Neuronal stem cell (in vitro differentiated cells): ENCODE data around the gene CCDC91.

Source experiments
- DNase-seq: peaks from one replicate; pipeline ENCODE4 v3.0.0-alpha.2; 2013; ENCODE audit warnings: low spot score
- H2AFZ ChIP-seq: one replicate; pipeline ENCODE4 v1.6.1; 2013; ENCODE audit warnings: mild to moderate bottlenecking, low read length, inconsistent platforms
- H2AK5ac ChIP-seq: 2 replicates; pipeline ENCODE4 v1.6.1; 2013; ENCODE audit warnings: low read depth, mild to moderate bottlenecking, inconsistent platforms, low read length, moderate library complexity, mixed read lengths
- H2BK120ac ChIP-seq: 2 replicates; pipeline ENCODE4 v1.6.1; 2013; ENCODE audit warnings: low read depth, mild to moderate bottlenecking, inconsistent platforms, low read length, moderate library complexity, mixed read lengths
- H2BK12ac ChIP-seq: one replicate; pipeline ENCODE4 v1.6.1; 2013; ENCODE audit warnings: low read length, inconsistent platforms
- H2BK15ac ChIP-seq: 2 replicates; pipeline ENCODE4 v1.6.1; 2013; ENCODE audit warnings: mild to moderate bottlenecking, low read length, inconsistent platforms, mixed read lengths
- H2BK5ac ChIP-seq: one replicate; pipeline ENCODE4 v1.6.1; 2013; ENCODE audit warnings: inconsistent platforms, mild to moderate bottlenecking, low read length, moderate library complexity
- H3K14ac ChIP-seq: one replicate; pipeline ENCODE4 v1.6.1; 2013; ENCODE audit warnings: low read length, inconsistent platforms
- H3K18ac ChIP-seq: 2 replicates; pipeline ENCODE4 v1.6.1; 2013; ENCODE audit warnings: low read length, inconsistent platforms
- H3K23ac ChIP-seq: 2 replicates; pipeline ENCODE4 v1.6.1; 2013; ENCODE audit warnings: low read depth, mild to moderate bottlenecking, mixed read lengths, low read length, inconsistent platforms; ENCODE audit not compliant: poor library complexity
- H3K27ac ChIP-seq: replicated peaks from 3 replicates; pipeline ENCODE4 v1.5.1; 2013; ENCODE audit warnings: low read length, inconsistent platforms
- H3K27me3 ChIP-seq, 3 experiments: 2 replicates each; pipeline ENCODE4 v1.6.1; 2013; ENCODE audit warnings: low read length in 3 of 3, mild to moderate bottlenecking in 2 of 3, inconsistent platforms in 1 of 3, low read depth in 1 of 3, mixed read lengths in 1 of 3, moderate library complexity in 1 of 3; ENCODE audit not compliant: control insufficient read depth in 3 of 3, insufficient read depth in 3 of 3
- H3K36me3 ChIP-seq, 2 donors: replicated peaks in 1 of 2; 2 replicates each; pipeline ENCODE4 v1.6.1; 2013; ENCODE audit warnings: low read length in 2 of 2; ENCODE audit not compliant: control insufficient read depth in 2 of 2, insufficient read depth in 2 of 2
- H3K4ac ChIP-seq: 2 replicates; pipeline ENCODE4 v1.6.1; 2013; ENCODE audit warnings: inconsistent platforms, mild to moderate bottlenecking, low read length, moderate library complexity
- H3K4me1 ChIP-seq, 2 donors: 1 replicate in 1 of 2; 2 replicates in 1 of 2; pipeline ENCODE4 v1.6.1; 2013; ENCODE audit warnings: low read length in 2 of 2, low read depth in 1 of 2; ENCODE audit not compliant: control insufficient read depth in 2 of 2, insufficient read depth in 1 of 2
- H3K4me2 ChIP-seq: one replicate; pipeline ENCODE4 v1.6.1; 2013; ENCODE audit warnings: mild to moderate bottlenecking, low read length, inconsistent platforms; ENCODE audit not compliant: insufficient read depth, poor library complexity, severe bottlenecking
- H3K4me3 ChIP-seq, 2 donors: 2 replicates each; pipeline ENCODE4 v1.5.1; 2013; ENCODE audit warnings: low read length in 2 of 2, mild to moderate bottlenecking in 2 of 2, inconsistent platforms in 1 of 2, moderate library complexity in 1 of 2
- H3K79me1 ChIP-seq: one replicate; pipeline ENCODE4 v1.6.1; 2013; ENCODE audit warnings: low read depth, mild to moderate bottlenecking, inconsistent platforms, low read length, moderate library complexity
- H3K9ac ChIP-seq: one replicate; pipeline ENCODE4 v1.6.1; 2013; ENCODE audit warnings: mild to moderate bottlenecking, low read depth, low read length, inconsistent platforms; ENCODE audit not compliant: poor library complexity
- H3K9me3 ChIP-seq, 2 donors: replicated peaks in 1 of 2; 2 replicates each; pipeline versions ENCODE3 to v1.6.1; 2013; ENCODE audit warnings: low read length in 2 of 2, mild to moderate bottlenecking in 2 of 2, inconsistent platforms in 1 of 2, low read depth in 1 of 2, mixed read lengths in 1 of 2, moderate library complexity in 1 of 2; ENCODE audit not compliant: control insufficient read depth in 2 of 2, insufficient read depth in 1 of 2
- H4K8ac ChIP-seq: one replicate; pipeline ENCODE4 v1.6.1; 2013; ENCODE audit warnings: low read depth, mild to moderate bottlenecking, inconsistent platforms, low read length, moderate library complexity
- H4K91ac ChIP-seq: one replicate; pipeline ENCODE4 v1.6.1; 2013; ENCODE audit warnings: low read length, low read depth, mild to moderate bottlenecking, inconsistent platforms; ENCODE audit not compliant: poor library complexity
- WGBS, 2 donors: extraction: QIAGEN DNeasy Blood & Tissue Kit; methylation state at CpG; one replicate each; pipeline ENCODE4 v1.1.7; 2013; ENCODE audit warnings: missing lambda C conversion rate in 2 of 2, mixed read lengths in 1 of 2; ENCODE audit not compliant: insufficient read length in 2 of 2, insufficient replicate concordance in 1 of 2; ENCODE audit errors: extremely low coverage in 2 of 2; 5-methylcytosine and 5-hydroxymethylcytosine counted together

The CCDC91 gene

GRCh38 chr12:28234444-28234843, 44.2 kb downstream of the CCDC91 start:
- no peak for DNase-seq
- H3K4me2 ChIP-seq: no peak overlapping the region

GRCh38 chr12:28235015-28235414, 44.8 kb downstream of the CCDC91 start:
- no peak overlapping the region for H3K27ac ChIP-seq
- H2BK5ac ChIP-seq: no peak overlapping the region
- no peak overlapping the region for H4K91ac ChIP-seq
- H3K4ac ChIP-seq: no peak overlapping the region
- no peak overlapping the region for H2AK5ac ChIP-seq
- H2BK15ac ChIP-seq: no peak overlapping the region
- no peak overlapping the region for H3K23ac ChIP-seq
- no CpG with 5 or more reads among the region's 1 CpG for WGBS, 2 donors
- no peaks in the 10 kb centered on the region for H3K36me3 ChIP-seq
- no peak overlapping the region for H3K4me3 ChIP-seq
- H3K27me3 ChIP-seq: no peaks in the 10 kb centered on the region
- H3K9ac ChIP-seq: no peak overlapping the region
- H3K79me1 ChIP-seq: no peaks in the 10 kb centered on the region
- H3K9me3 ChIP-seq: no peaks in the 10 kb centered on the region
- no peak overlapping the region for H2BK12ac ChIP-seq
- DNase-seq: no peak
- H3K4me1 ChIP-seq: no peaks in the 10 kb centered on the region
- H3K18ac ChIP-seq: no peak overlapping the region
- no peak overlapping the region for H2BK120ac ChIP-seq
- H3K4me2 ChIP-seq: no peak overlapping the region
- H2AFZ ChIP-seq: no peak overlapping the region
- no peak overlapping the region for H4K8ac ChIP-seq
- H3K14ac ChIP-seq: no peak overlapping the region

More at GRCh38 chr12:28234444-28234843, 44.2 kb downstream of the CCDC91 start:
- Histone ChIP-seq H3K14ac (no peak overlapping the region), H4K8ac (no peak overlapping the region), H3K27me3 (no peaks in the 10 kb centered on the region), H4K91ac (no peak overlapping the region), H3K79me1 (no peaks in the 10 kb centered on the region), H2BK5ac (no peak overlapping the region), H2BK12ac (no peak overlapping the region), H3K18ac (no peak overlapping the region), H3K4ac (no peak overlapping the region), H3K9ac (no peak overlapping the region), H2BK120ac (no peak overlapping the region), H3K4me3 (no peak overlapping the region), H2AFZ (no peak overlapping the region), H3K9me3 (no peaks in the 10 kb centered on the region), H3K4me1 (no peaks in the 10 kb centered on the region), H3K36me3 (no peaks in the 10 kb centered on the region), H3K27ac (no peak overlapping the region), H3K23ac (no peak overlapping the region), H2AK5ac (no peak overlapping the region), H2BK15ac (no peak overlapping the region)

- Histone ChIP-seq H2AFZ (no peak overlapping the region), H2BK5ac (no peak overlapping the region), H4K8ac (no peak overlapping the region), H3K4ac (no peak overlapping the region), H2BK12ac (no peak overlapping the region), H3K9ac (no peak overlapping the region), H2BK15ac (no peak overlapping the region), H2BK120ac (no peak overlapping the region), H3K14ac (no peak overlapping the region), H3K27ac (no peak overlapping the region), H3K27me3 (no peaks in the 10 kb centered on the region), H3K36me3 (no peaks in the 10 kb centered on the region), H3K4me2 (no peak overlapping the region), H3K4me3 (no peak overlapping the region), H3K79me1 (no peaks in the 10 kb centered on the region), H2AK5ac (no peak overlapping the region), H3K9me3 (no peaks in the 10 kb centered on the region), H3K4me1 (no peaks in the 10 kb centered on the region), H3K23ac (no peak overlapping the region), H4K91ac (no peak overlapping the region), H3K18ac (no peak overlapping the region)
- no peak for DNase-seq
These were observed 45.7 kb downstream of the CCDC91 start for GRCh38 chr12:28235985-28236384.

GRCh38 chr12:28237423-28237822, 47.2 kb downstream of the CCDC91 start:
- no peak overlapping the region for H4K8ac ChIP-seq
- no peak overlapping the region for H3K4ac ChIP-seq
- H3K27ac ChIP-seq: no peak overlapping the region
- no peak overlapping the region for H2BK12ac ChIP-seq
- no peak overlapping the region for H2BK120ac ChIP-seq
- H3K9me3 ChIP-seq: no peaks in the 10 kb centered on the region
- H3K4me2 ChIP-seq: no peak overlapping the region
- H2BK5ac ChIP-seq: no peak overlapping the region
- H3K18ac ChIP-seq: no peak overlapping the region
- no peaks in the 10 kb centered on the region for H3K79me1 ChIP-seq
- H3K14ac ChIP-seq: no peak overlapping the region
- H4K91ac ChIP-seq: no peak overlapping the region
- H3K4me1 ChIP-seq: no peaks in the 10 kb centered on the region
- H3K27me3 ChIP-seq: no peaks in the 10 kb centered on the region
- H3K9ac ChIP-seq: no peak overlapping the region
- H3K36me3 ChIP-seq: no peaks in the 10 kb centered on the region
- DNase-seq: no peak
- H3K23ac ChIP-seq: no peak overlapping the region
- no peak overlapping the region for H2BK15ac ChIP-seq
- H2AK5ac ChIP-seq: no peak overlapping the region
- H3K4me3 ChIP-seq: no peak overlapping the region
- no peak overlapping the region for H2AFZ ChIP-seq
